Suppressor macrophage (primary cell): Measurements from ENCODE around the gene NVL.
"Not testable (repeated sequence)": the region's sequence is repeated elsewhere in the genome, so short reads cannot be mapped to it uniquely, and the experiment has no call there.

Experiments
- DNase-seq, 4 experiments: peaks; one replicate each; pipeline ENCODE4 v3.0.0-alpha.2; 2020 to 2022

NVL gene

GRCh38 chr1:224235813-224236493 is 94.0 kb downstream of the NVL start:
- DNase-seq: peak in 1 of 4 experiments; percentile 59

- no peak for DNase-seq
Measured at GRCh38 chr1:224234017-224234416, 96.0 kb downstream of the NVL start.

GRCh38 chr1:224226849-224227502 is 103.0 kb downstream of the NVL start:
- no peak for DNase-seq

GRCh38 chr1:224223819-224224714 is 105.9 kb downstream of the NVL start:
- peak in 2 of 4 experiments; percentile 26 to 31 for DNase-seq

GRCh38 chr1:224219612-224220059 is 110.3 kb downstream of the NVL start:
- no peak for DNase-seq

GRCh38 chr1:224219011-224219611 is 110.9 kb downstream of the NVL start:
- no peak for DNase-seq

GRCh38 chr1:224217655-224218623 is 112.0 kb downstream of the NVL start:
- peak in 3 of 4 experiments; percentile 29 to 49 (median 34) for DNase-seq

GRCh38 chr1:224216382-224216781 is 113.6 kb downstream of the NVL start:
- no peak for DNase-seq

- peak in 2 of 4 experiments; percentile 19 to 25 for DNase-seq
Measured at GRCh38 chr1:224213438-224214119, 116.4 kb downstream of the NVL start.

GRCh38 chr1:224212618-224213061 is 117.3 kb downstream of the NVL start:
- DNase-seq: no peak

GRCh38 chr1:224211206-224211962 is 118.6 kb downstream of the NVL start:
- DNase-seq: no peak

- not testable (repeated sequence) for DNase-seq
Measured at GRCh38 chr1:224205931-224206538, 123.9 kb downstream of the NVL start.

GRCh38 chr1:224205438-224205840 is 124.5 kb downstream of the NVL start:
- peak; percentile 51 to 70 (median 60) for DNase-seq

- DNase-seq: peak; percentile 86 to 96 (median 92)
Measured at GRCh38 chr1:224203243-224204016, 126.5 kb downstream of the NVL start.

- no peak for DNase-seq
Measured at GRCh38 chr1:224201853-224202252, 128.1 kb downstream of the NVL start.

GRCh38 chr1:224201383-224201782 is 128.6 kb downstream of the NVL start:
- no peak for DNase-seq

GRCh38 chr1:224199679-224200078 is 130.3 kb downstream of the NVL start:
- DNase-seq: no peak

GRCh38 chr1:224198572-224198971 is 131.4 kb downstream of the NVL start:
- no peak for DNase-seq
